CD14-positive monocyte (primary cell): Measurements from ENCODE around the gene PLXNA4. TPM values are rescaled to one million over a fixed set of nuclear protein-coding genes. Genes with fewer than 3 reads are reported as not detected.

Experiments used
- DNase-seq, 3 donors: peaks; one replicate each; pipeline ENCODE4 v3.0.0-alpha.2; 2011 to 2022
- H2AFZ ChIP-seq: 2 replicates; pipeline ENCODE4 v1.6.0; 2012; ENCODE audit warnings: mild to moderate bottlenecking, low read depth, low read length, inconsistent platforms; ENCODE audit not compliant: insufficient read depth, poor library complexity, severe bottlenecking
- H3K27ac ChIP-seq, 2 donors: 1 replicate in 1 of 2; 2 replicates in 1 of 2; pipeline ENCODE4 v1.5.1; 2012 to 2013; ENCODE audit warnings: low read length in 2 of 2, control low read depth in 1 of 2, inconsistent platforms in 1 of 2, low read depth in 1 of 2, mild to moderate bottlenecking in 1 of 2
- H3K27me3 ChIP-seq, 2 donors: one replicate each; pipeline versions ENCODE4 v1.6.0 to v1.6.1; 2011 to 2013; ENCODE audit warnings: low read length in 2 of 2; ENCODE audit not compliant: control insufficient read depth in 2 of 2, insufficient read depth in 2 of 2
- H3K36me3 ChIP-seq, 2 donors: replicated peaks in 1 of 2; 1 replicate in 1 of 2; 2 replicates in 1 of 2; pipeline versions ENCODE4 v1.5.1 to v1.6.1; 2012 to 2013; ENCODE audit warnings: low read length in 2 of 2, control low read depth in 1 of 2, inconsistent platforms in 1 of 2, mild to moderate bottlenecking in 1 of 2; ENCODE audit not compliant: insufficient read depth in 2 of 2, control insufficient read depth in 1 of 2
- H3K4me1 ChIP-seq, 2 donors: 1 replicate in 1 of 2; 2 replicates in 1 of 2; pipeline versions ENCODE4 v1.5.1 to v1.6.1; 2012 to 2013; ENCODE audit warnings: low read length in 2 of 2, control low read depth in 1 of 2, inconsistent platforms in 1 of 2, mild to moderate bottlenecking in 1 of 2, moderate library complexity in 1 of 2; ENCODE audit not compliant: insufficient read depth in 2 of 2, control insufficient read depth in 1 of 2
- H3K4me2 ChIP-seq: replicated peaks from 2 replicates; pipeline ENCODE3; 2012; ENCODE audit warnings: low read length, moderate library complexity, mild to moderate bottlenecking; ENCODE audit not compliant: poor library complexity, severe bottlenecking; ENCODE audit errors: extremely low read depth
- H3K4me3 ChIP-seq, 3 experiments: fragments of 200-600 bp in 1 of 3; sonication (generic) in 1 of 3; replicated peaks in 1 of 3; 1 replicate in 2 of 3; 2 replicates in 1 of 3; pipeline ENCODE4 v1.5.1; 2011 to 2013; ENCODE audit warnings: low read length in 3 of 3, mild to moderate bottlenecking in 3 of 3, control low read depth in 2 of 3, low read depth in 2 of 3, inconsistent platforms in 1 of 3, moderate library complexity in 1 of 3
- H3K79me2 ChIP-seq: 2 replicates; pipeline ENCODE4 v1.6.0; 2012; ENCODE audit warnings: mild to moderate bottlenecking, control low read depth, inconsistent platforms, low read length, moderate library complexity; ENCODE audit not compliant: insufficient read depth
- H3K9ac ChIP-seq: 2 replicates; pipeline ENCODE4 v1.6.0; 2017; ENCODE audit warnings: low read length, mild to moderate bottlenecking; ENCODE audit not compliant: insufficient read depth, poor library complexity, severe bottlenecking
- H3K9me3 ChIP-seq, 2 donors: replicated peaks in 1 of 2; 1 replicate in 1 of 2; 2 replicates in 1 of 2; pipeline versions ENCODE4 v1.5.1 to v1.6.1; 2012 to 2013; ENCODE audit warnings: low read length in 2 of 2, control low read depth in 1 of 2; ENCODE audit not compliant: control insufficient read depth in 1 of 2, insufficient read depth in 1 of 2
- H4K20me1 ChIP-seq: 2 replicates; pipeline ENCODE4 v1.6.0; 2012; ENCODE audit warnings: mild to moderate bottlenecking, low read length, control low read depth, moderate library complexity; ENCODE audit not compliant: insufficient read depth
- H3K27ac Mint-ChIP-seq, 7 donors: one replicate each; pipeline ENCODE4 v1.8.0; 2020; ENCODE audit warnings: mild to moderate bottlenecking in 7 of 7, mixed read lengths in 7 of 7, moderate library complexity in 6 of 7, inconsistent platforms in 2 of 7
- H3K27me3 Mint-ChIP-seq, 3 donors: one replicate each; pipeline ENCODE4 v1.8.0; 2021 to 2022; ENCODE audit warnings: low read depth in 3 of 3, mild to moderate bottlenecking in 3 of 3, mixed read lengths in 3 of 3, moderate library complexity in 3 of 3, inconsistent platforms in 1 of 3
- H3K36me3 Mint-ChIP-seq, 2 donors: one replicate each; pipeline ENCODE4 v1.8.0; 2020; ENCODE audit warnings: mixed read lengths in 2 of 2, inconsistent platforms in 1 of 2, mild to moderate bottlenecking in 1 of 2
- H3K4me1 Mint-ChIP-seq: one replicate; pipeline ENCODE4 v1.8.0; 2020; ENCODE audit warnings: mild to moderate bottlenecking, mixed read lengths
- H3K4me3 Mint-ChIP-seq, 2 donors: one replicate each; pipeline ENCODE4 v1.8.0; 2020; ENCODE audit warnings: mild to moderate bottlenecking in 2 of 2, mixed read lengths in 2 of 2, moderate library complexity in 1 of 2
- H3K9me3 Mint-ChIP-seq, 7 donors: one replicate each; pipeline ENCODE4 v1.8.0; 2020 to 2022; ENCODE audit warnings: mixed read lengths in 7 of 7, mild to moderate bottlenecking in 6 of 7, moderate library complexity in 6 of 7, inconsistent platforms in 2 of 7
- CTCF ChIP-seq: fragments of 200-600 bp; IDR thresholded peaks from one replicate; pipeline ENCODE4 v1.8.0; 2022; ENCODE audit warnings: antibody characterized with exemption, mild to moderate bottlenecking
- WGBS: methylation state at CpG from one replicate; pipeline ENCODE4 v1.1.5; 2013; ENCODE audit warnings: missing lambda C conversion rate; ENCODE audit not compliant: insufficient coverage; 5-methylcytosine and 5-hydroxymethylcytosine counted together
- intact Hi-C, 2 donors: fragments of 100-400 bp; cut with micrococcal nuclease; formaldehyde crosslinking; loops; one replicate each; pipeline versions ENCODE4 v1.15.0 to v1.15.1; 2023
- polyA plus RNA-seq, 3 donors: library from polyadenylated mRNA; depleted of rRNA in 1 of 3; unstranded in 2 of 3; stranded (reverse) in 1 of 3; fragments of 300-500 nt in 2 of 3; fragments of >200 nt in 1 of 3; fragmentation: Illumina TruSeq in 2 of 3; gene quantifications; 1 replicate in 2 of 3; 2 replicates in 1 of 3; pipeline ENCODE4 v1.2.3, GENCODE V29; 2012 to 2021

PLXNA4 gene
- polyA plus RNA-seq, 3 donors: not detected

GRCh38 chr7:132242192-132242812, 334.0 kb downstream of the PLXNA4 start:
- no peak for TF ChIP-seq CTCF
- Mint-ChIP-seq H3K36me3 (no peaks in the 10 kb centered on the region), H3K4me3 (no peak overlapping the region), H3K27me3 (peaks cover 0 to 2% (median 0%) of the 10 kb centered on the region in 3 donors), H3K9me3 (peaks cover 0 to 5% (median 2%) of the 10 kb centered on the region in 7 donors), H3K27ac (no peak overlapping the region), H3K4me1 (no peaks in the 10 kb centered on the region)
- intact Hi-C loops: no loop called here
- DNase-seq: no peak
- Histone ChIP-seq H3K27ac (no peak overlapping the region), H3K9ac (no peak overlapping the region), H3K4me3 (no peak overlapping the region), H3K4me2 (no peak overlapping the region), H3K36me3 (no peaks in the 10 kb centered on the region), H4K20me1 (no peaks in the 10 kb centered on the region), H3K27me3 (peaks cover 0 to 2% of the 10 kb centered on the region in 2 donors), H2AFZ (no peak overlapping the region), H3K4me1 (no peaks in the 10 kb centered on the region), H3K79me2 (no peaks in the 10 kb centered on the region), H3K9me3 (peaks cover 0 to 3% of the 10 kb centered on the region in 2 donors)
- 91% methylated on average over 5 of the region's 5 CpGs for WGBS

- no peak overlapping the region for H3K4me2 ChIP-seq
These were observed 335.3 kb downstream of the PLXNA4 start for GRCh38 chr7:132240821-132241422.

More at GRCh38 chr7:132240821-132241422, 335.3 kb downstream of the PLXNA4 start:
- H3K36me3 Mint-ChIP-seq: no peaks in the 10 kb centered on the region
- peaks cover 0 to 5% (median 0%) of the 10 kb centered on the region in 7 donors for H3K9me3 Mint-ChIP-seq
- H3K4me3 Mint-ChIP-seq: no peak overlapping the region
- H3K9ac ChIP-seq: no peak overlapping the region
- H3K27ac ChIP-seq: no peak overlapping the region
- no peak for TF ChIP-seq CTCF
- no peaks in the 10 kb centered on the region for H3K4me1 Mint-ChIP-seq
- H3K27me3 Mint-ChIP-seq: peaks cover 0 to 2% (median 0%) of the 10 kb centered on the region in 3 donors
- H4K20me1 ChIP-seq: no peaks in the 10 kb centered on the region
- no peak overlapping the region for H2AFZ ChIP-seq
- no peaks in the 10 kb centered on the region for H3K4me1 ChIP-seq
- H3K79me2 ChIP-seq: no peaks in the 10 kb centered on the region
- intact Hi-C loops: no loop called here
- peaks cover 0 to 2% of the 10 kb centered on the region in 2 donors for H3K27me3 ChIP-seq
- DNase-seq: no peak
- 21% methylated on average over 3 of the region's 6 CpGs for WGBS
- peaks cover 0 to 3% of the 10 kb centered on the region in 2 donors for H3K9me3 ChIP-seq
- no peaks in the 10 kb centered on the region for H3K36me3 ChIP-seq
- no peak overlapping the region for H3K27ac Mint-ChIP-seq
- H3K4me3 ChIP-seq: no peak overlapping the region
